ENCODE measurements around the gene UBASH3B. TPM values are rescaled to one million over a fixed set of nuclear protein-coding genes. Genes with fewer than 3 reads are reported as not detected.

UBASH3B gene
- total RNA-seq, 1 donor = 21.4 TPM

DNA sequence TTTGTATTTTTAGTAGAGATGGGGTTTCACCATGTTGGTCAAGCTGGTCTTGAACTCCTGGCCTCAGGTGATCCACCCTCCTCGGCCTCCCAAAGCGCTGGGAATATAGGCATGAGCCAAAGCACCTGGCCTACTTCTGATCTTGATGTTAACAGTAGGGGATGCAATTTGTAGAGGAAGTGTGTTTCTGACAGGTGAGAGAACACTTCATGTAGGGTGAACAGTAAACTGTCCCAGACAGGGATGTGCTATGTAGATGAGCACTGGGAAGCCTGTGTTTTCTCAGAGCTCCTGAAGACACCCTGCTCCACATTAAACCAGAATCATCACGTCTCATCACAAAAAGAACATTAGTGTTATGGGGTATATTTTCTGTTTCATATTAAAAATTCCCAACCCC lies 45.1 kb downstream of the UBASH3B start:
- no peak overlapping the region for H3K4me3 ChIP-seq (ENCODE audit: insufficient read depth, low read length)
- no peaks in the 10 kb centered on the region for H4K20me1 ChIP-seq (ENCODE audit: insufficient read depth, low read length)
- H3K79me2 ChIP-seq (ENCODE audit: insufficient read depth, low read length) = peaks cover 92% of the 10 kb centered on the region
- no peak for DNase-seq (ENCODE audit: insufficient read length, low spot score, missing footprints)
- H3K9me3 ChIP-seq (ENCODE audit: low read depth, low read length) = no peaks in the 10 kb centered on the region
- no peak overlapping the region for H3K4me2 ChIP-seq (ENCODE audit: insufficient read depth, low read length)
- H3K27ac ChIP-seq (ENCODE audit: low read depth, low read length) = no peak overlapping the region
- TF ChIP-seq CTCF (IDR thresholded peaks at IDR 0.05; ENCODE audit: extremely low read depth, low read depth, low read length) = no peak
- H2AFZ ChIP-seq (ENCODE audit: low read length) = no peak overlapping the region
- H3K36me3 ChIP-seq (ENCODE audit: insufficient read depth, low read length) = peaks cover 4% of the 10 kb centered on the region
- H3K4me1 ChIP-seq (ENCODE audit: insufficient read depth, low read length) = peaks cover 6% of the 10 kb centered on the region
- H3K27me3 ChIP-seq (ENCODE audit: insufficient read depth, low read length) = no peaks in the 10 kb centered on the region

DNA sequence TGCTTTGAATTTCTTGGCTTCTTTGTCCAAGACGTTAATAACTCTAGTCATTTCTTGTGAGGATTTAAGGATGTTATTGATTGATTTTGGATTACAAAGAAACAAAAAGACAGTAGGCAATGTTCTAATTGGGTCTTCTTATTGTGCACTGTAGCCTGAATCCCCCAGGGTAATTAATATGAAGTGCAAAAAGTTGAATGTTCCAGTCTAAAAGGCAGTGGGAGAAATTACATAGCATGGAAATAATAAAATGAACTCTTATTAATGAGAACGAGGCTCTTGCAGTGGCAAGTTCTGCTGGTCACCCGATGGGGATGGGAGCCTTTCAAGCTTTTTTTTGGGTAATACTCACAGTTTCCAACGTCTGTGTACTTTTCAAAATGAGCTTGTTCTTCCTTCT lies 45.6 kb downstream of the UBASH3B start:
- TF ChIP-seq CTCF (IDR thresholded peaks at IDR 0.05; ENCODE audit: extremely low read depth, low read depth, low read length) = no peak
- H3K4me2 ChIP-seq (ENCODE audit: insufficient read depth, low read length) = no peak overlapping the region

GRCh38 chr11:122703541-122704272 lies 48.2 kb downstream of the UBASH3B start:
- no peaks in the 10 kb centered on the region for H4K20me1 ChIP-seq (ENCODE audit: insufficient read depth, low read length)
- peaks cover 78% of the 10 kb centered on the region for H3K79me2 ChIP-seq (ENCODE audit: insufficient read depth, low read length)
- H3K27ac ChIP-seq (ENCODE audit: low read depth, low read length) = no peak overlapping the region
- H3K27me3 ChIP-seq (ENCODE audit: insufficient read depth, low read length) = no peaks in the 10 kb centered on the region
- H2AFZ ChIP-seq (ENCODE audit: low read length) = no peak overlapping the region
- TF ChIP-seq CTCF (IDR thresholded peaks at IDR 0.05; ENCODE audit: extremely low read depth, low read depth, low read length) = no peak
- H3K36me3 ChIP-seq (ENCODE audit: insufficient read depth, low read length) = peaks cover 4% of the 10 kb centered on the region
- no peaks in the 10 kb centered on the region for H3K9me3 ChIP-seq (ENCODE audit: low read depth, low read length)
- peaks cover 30% of the 10 kb centered on the region for H3K4me1 ChIP-seq (ENCODE audit: insufficient read depth, low read length)
- H3K4me2 ChIP-seq (ENCODE audit: insufficient read depth, low read length) = no peak overlapping the region
- no peak for DNase-seq (ENCODE audit: insufficient read length, low spot score, missing footprints)
- H3K4me3 ChIP-seq (ENCODE audit: insufficient read depth, low read length) = no peak overlapping the region

More for the DNA sequence above, 45.6 kb downstream of the UBASH3B start:
- peaks cover 92% of the 10 kb centered on the region for H3K79me2 ChIP-seq (ENCODE audit: insufficient read depth, low read length)
- H3K9me3 ChIP-seq (ENCODE audit: low read depth, low read length) = no peaks in the 10 kb centered on the region
- no peaks in the 10 kb centered on the region for H4K20me1 ChIP-seq (ENCODE audit: insufficient read depth, low read length)
- peaks cover 4% of the 10 kb centered on the region for H3K36me3 ChIP-seq (ENCODE audit: insufficient read depth, low read length)
- H3K4me3 ChIP-seq (ENCODE audit: insufficient read depth, low read length) = no peak overlapping the region
- no peaks in the 10 kb centered on the region for H3K27me3 ChIP-seq (ENCODE audit: insufficient read depth, low read length)
- no peak for DNase-seq (ENCODE audit: insufficient read length, low spot score, missing footprints)
- no peak overlapping the region for H2AFZ ChIP-seq (ENCODE audit: low read length)
- H3K27ac ChIP-seq (ENCODE audit: low read depth, low read length) = no peak overlapping the region
- H3K4me1 ChIP-seq (ENCODE audit: insufficient read depth, low read length) = peaks cover 11% of the 10 kb centered on the region

DNA sequence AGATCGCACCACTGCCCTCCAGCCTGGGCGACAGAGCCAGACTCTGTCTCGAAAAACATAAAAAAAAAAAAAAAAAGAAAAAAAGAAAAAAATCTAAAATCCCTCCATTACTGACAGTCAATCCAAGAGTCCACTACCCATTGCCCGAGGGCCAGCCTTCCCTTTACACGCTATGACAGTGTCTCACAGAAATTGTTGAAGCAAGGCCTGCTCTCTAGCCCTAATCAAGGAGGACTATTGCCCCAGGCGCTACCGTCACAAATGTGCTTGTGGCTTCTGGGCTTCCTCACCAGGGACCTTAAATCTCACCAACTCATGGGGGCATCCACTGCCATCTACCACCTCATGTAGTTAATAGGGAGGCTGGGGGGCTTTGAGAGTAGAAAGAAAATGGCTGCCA lies 49.9 kb downstream of the UBASH3B start:
- Histone ChIP-seq H3K36me3 (ENCODE audit: insufficient read depth, low read length) (no peaks in the 10 kb centered on the region), H3K4me1 (ENCODE audit: insufficient read depth, low read length) (peaks cover 46% of the 10 kb centered on the region), H4K20me1 (ENCODE audit: insufficient read depth, low read length) (no peaks in the 10 kb centered on the region), H3K79me2 (ENCODE audit: insufficient read depth, low read length) (peaks cover 65% of the 10 kb centered on the region), H3K9me3 (ENCODE audit: low read depth, low read length) (no peaks in the 10 kb centered on the region), H3K27me3 (ENCODE audit: insufficient read depth, low read length) (no peaks in the 10 kb centered on the region), H3K27ac (ENCODE audit: low read depth, low read length) (peak overlapping the region; percentile 98), H2AFZ (ENCODE audit: low read length) (no peak overlapping the region), H3K4me3 (ENCODE audit: insufficient read depth, low read length) (no peak overlapping the region), H3K4me2 (ENCODE audit: insufficient read depth, low read length) (no peak overlapping the region)
- no peak for TF ChIP-seq CTCF (IDR thresholded peaks at IDR 0.05; ENCODE audit: extremely low read depth, low read depth, low read length)
- peak; percentile 6 for DNase-seq (ENCODE audit: insufficient read length, low spot score, missing footprints)

All from osteoblast (primary cell).